HG03558 (cell line): ENCODE data around the gene PLEKHG3.

Source experiments
- ATAC-seq: cut with Tn5 transposase; IDR thresholded peaks from one replicate; pipeline ENCODE4 v1.9.1; 2021; ENCODE audit warnings: moderate number of reproducible peaks; ENCODE audit not compliant: unreplicated experiment; ENCODE audit errors: extremely low read depth

Gene PLEKHG3

GRCh38 chr14:64704743-64705380 is 638 bp downstream of the PLEKHG3 start:
- ATAC-seq, result no peak

GRCh38 chr14:64705381-64706118 is 1.3 kb downstream of the PLEKHG3 start:
- no peak for ATAC-seq

GRCh38 chr14:64706119-64706592 is 1.9 kb downstream of the PLEKHG3 start:
- ATAC-seq, result no peak

- ATAC-seq, result no peak
Observed at GRCh38 chr14:64706593-64707193, 2.5 kb downstream of the PLEKHG3 start.

GRCh38 chr14:64707661-64708060 is 3.4 kb downstream of the PLEKHG3 start:
- no peak for ATAC-seq

GRCh38 chr14:64708148-64709004 is 4.2 kb downstream of the PLEKHG3 start:
- ATAC-seq, result no peak

- no peak for ATAC-seq
Observed at GRCh38 chr14:64709126-64709525, 4.9 kb downstream of the PLEKHG3 start.

GRCh38 chr14:64711039-64711438 is 6.8 kb downstream of the PLEKHG3 start:
- no peak for ATAC-seq

- ATAC-seq, result no peak
Observed at GRCh38 chr14:64713677-64714076, 9.5 kb downstream of the PLEKHG3 start.

GRCh38 chr14:64714432-64715025 is 10.3 kb downstream of the PLEKHG3 start:
- ATAC-seq, result no peak

GRCh38 chr14:64715146-64715627 is 11.0 kb downstream of the PLEKHG3 start:
- no peak for ATAC-seq

GRCh38 chr14:64715628-64716412 is 11.6 kb downstream of the PLEKHG3 start:
- ATAC-seq, result no peak

GRCh38 chr14:64717870-64718269 is 13.6 kb downstream of the PLEKHG3 start:
- no peak for ATAC-seq

- no peak for ATAC-seq
Observed at GRCh38 chr14:64718762-64719161, 14.5 kb downstream of the PLEKHG3 start.

GRCh38 chr14:64719601-64720000 is 15.4 kb downstream of the PLEKHG3 start:
- ATAC-seq, result no peak

GRCh38 chr14:64720131-64720576 is 15.9 kb downstream of the PLEKHG3 start:
- ATAC-seq, result no peak

GRCh38 chr14:64721391-64721791 is 17.2 kb downstream of the PLEKHG3 start:
- no peak for ATAC-seq

- ATAC-seq, result no peak
Observed at GRCh38 chr14:64721899-64722298, 17.7 kb downstream of the PLEKHG3 start.

- ATAC-seq, result no peak
Observed at GRCh38 chr14:64722842-64723447, 18.7 kb downstream of the PLEKHG3 start.
